GM18498 (cell line): ENCODE measurements around the gene USP37.

Source experiments
- ATAC-seq: cut with Tn5 transposase; IDR thresholded peaks from one replicate; pipeline ENCODE4 v1.9.1; 2021; ENCODE audit warnings: mild to moderate bottlenecking, moderate library complexity; ENCODE audit not compliant: unreplicated experiment

The USP37 gene

DNA sequence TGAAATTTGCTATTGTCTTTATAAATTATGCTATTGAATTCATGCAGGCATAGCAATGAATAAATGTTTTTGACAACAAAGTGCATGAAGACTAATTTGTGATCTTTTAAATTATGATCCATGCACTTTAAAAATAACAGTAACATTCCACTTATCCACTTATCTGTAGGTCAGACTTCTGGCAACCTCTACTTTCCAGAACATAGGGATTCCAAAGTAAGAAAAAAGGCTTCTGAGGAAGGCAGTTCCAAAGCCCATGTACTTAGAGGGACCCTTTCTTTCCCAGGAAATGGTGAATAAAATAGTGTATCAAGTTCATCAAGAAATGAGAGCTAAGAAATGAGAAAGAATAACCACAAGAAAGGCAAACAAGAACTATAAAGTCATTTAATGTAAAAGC, 90.9 kb downstream of the USP37 start:
- ATAC-seq = no peak

- ATAC-seq = no peak
Measured at GRCh38 chr2:218476676-218477075, 91.5 kb downstream of the USP37 start.

DNA sequence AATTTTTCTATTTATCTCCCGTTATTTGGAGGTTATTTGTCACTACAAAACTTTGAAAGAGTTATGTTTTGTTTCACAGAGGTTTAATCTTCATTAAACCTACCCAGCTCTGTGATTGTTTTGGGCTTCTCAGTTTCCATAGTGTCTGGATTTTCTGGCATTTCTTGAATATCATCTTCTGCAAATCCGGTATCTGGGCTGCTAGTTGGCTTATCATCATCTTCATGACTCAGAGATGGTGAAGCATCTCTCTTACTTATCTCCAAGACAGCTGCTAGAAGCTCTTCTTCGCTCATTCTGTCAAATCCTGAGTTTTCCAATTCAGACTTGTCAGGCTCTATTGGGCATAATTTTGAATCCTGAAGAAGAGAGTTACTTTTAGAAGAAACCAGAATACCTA, 93.6 kb downstream of the USP37 start:
- ATAC-seq = no peak

- ATAC-seq = no peak
Measured at GRCh38 chr2:218472988-218473387, 95.2 kb downstream of the USP37 start.

DNA sequence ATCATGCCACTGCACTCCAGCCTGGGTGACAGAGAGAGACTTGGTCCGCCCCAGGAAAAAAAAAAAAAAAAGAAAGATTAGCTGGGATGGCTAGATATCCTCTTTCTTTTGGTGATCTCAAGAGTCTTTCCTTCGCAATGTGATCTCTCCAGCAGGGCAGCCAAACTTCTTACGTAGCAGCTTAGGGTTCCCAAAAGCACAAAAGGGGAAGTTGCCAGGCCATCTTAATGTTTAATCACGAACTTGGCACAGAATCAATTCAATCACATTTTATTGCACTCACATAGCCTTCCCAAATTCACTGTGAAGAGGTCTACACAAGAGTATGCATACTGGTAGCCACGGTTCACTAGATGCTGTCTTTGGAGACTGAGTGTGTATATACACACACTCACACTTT, 96.2 kb downstream of the USP37 start:
- no peak for ATAC-seq

DNA sequence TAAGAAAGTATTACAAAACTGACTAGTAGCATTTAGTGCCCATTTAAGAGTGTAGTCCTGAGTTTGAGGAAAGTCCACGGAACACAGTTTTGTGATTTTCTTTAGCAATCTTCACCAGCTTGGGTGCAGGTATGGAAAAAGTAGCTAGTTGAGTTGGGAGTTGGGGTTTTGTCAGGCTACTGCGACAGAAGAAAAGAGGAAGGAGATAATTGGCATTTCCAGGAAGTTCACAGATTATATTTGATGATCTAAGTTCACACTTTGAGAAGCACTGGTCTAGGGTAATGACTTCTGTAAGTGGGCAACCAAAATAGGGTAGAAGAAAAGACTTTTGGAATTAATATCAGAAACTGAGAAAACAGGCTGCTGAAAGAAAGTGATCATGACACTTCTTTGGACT, 97.1 kb downstream of the USP37 start:
- ATAC-seq = no peak

GRCh38 chr2:218470448-218470847, 97.7 kb downstream of the USP37 start:
- no peak for ATAC-seq

DNA sequence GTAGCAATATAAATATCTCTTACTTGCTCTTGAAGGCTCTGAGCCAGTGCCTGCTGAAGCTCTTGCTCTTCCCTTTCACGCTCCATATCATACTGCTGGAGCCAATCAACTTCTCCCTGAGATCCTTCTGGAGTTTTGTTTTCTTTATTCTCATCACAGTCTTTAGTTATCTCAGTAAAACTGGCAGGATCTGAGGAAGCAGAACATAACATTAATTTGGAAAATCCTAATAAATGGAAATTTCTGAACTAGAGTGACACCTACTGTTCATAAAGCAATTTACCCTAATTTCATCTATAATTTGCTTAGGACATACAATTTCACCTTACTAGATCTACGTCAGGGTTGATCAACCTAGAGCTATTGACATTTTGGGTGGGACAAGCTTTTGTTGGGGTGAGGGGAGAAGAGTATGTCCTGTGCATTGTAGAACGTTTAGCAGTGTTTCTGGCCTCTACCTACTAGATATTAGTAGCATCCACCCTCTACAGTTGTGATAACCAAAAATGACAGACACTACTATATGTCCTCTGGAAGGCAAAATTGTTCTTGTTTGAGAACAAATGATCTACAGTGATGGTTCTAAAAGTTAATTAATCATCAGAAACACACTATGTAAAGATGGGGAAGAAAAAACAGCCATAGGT, 102.0 kb downstream of the USP37 start:
- no peak for ATAC-seq

GRCh38 chr2:218458598-218458997, 109.6 kb downstream of the USP37 start:
- no peak for ATAC-seq

DNA sequence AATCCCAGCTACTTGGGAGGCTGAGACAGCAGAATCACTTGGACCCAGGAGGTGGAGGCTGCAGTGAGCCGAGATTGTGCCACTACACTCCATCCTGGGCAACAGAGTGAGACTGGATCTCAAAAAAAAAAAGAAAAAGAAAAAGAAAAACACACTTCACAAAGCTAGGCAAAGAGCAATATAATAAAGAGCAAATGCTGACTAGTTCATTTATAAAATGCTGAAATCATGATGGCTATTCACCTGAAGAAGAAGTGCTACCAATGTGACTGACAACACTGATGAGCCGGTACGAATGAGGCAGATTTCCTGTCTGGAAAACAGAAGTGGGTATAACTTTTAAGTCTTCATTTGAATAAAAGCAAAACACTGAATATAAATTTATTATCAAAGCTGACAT, 111.3 kb downstream of the USP37 start:
- ATAC-seq = no peak

DNA sequence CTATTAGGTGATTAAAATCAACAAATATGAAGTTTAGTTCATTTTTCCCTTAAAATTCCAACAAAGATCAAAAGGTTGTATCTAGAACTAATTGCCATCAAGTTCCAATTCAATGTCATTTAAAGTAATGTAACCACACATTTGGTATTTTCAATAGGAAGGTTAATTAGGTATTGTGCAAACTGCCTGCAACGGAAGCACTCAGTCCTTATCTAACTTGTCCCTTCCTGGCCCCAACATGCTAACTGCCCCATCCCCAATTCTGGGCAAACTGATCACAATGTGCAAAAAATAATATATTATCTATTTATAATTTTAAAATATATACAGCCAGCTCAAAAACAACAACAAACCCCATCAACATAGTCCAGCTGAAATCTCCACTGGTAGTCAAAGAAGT, 116.1 kb downstream of the USP37 start:
- no peak for ATAC-seq

GRCh38 chr2:218448934-218449333, 119.2 kb downstream of the USP37 start:
- ATAC-seq = no peak

GRCh38 chr2:218447072-218447471, 121.1 kb downstream of the USP37 start:
- no peak for ATAC-seq

GRCh38 chr2:218446547-218446946, 121.6 kb downstream of the USP37 start:
- no peak for ATAC-seq

DNA sequence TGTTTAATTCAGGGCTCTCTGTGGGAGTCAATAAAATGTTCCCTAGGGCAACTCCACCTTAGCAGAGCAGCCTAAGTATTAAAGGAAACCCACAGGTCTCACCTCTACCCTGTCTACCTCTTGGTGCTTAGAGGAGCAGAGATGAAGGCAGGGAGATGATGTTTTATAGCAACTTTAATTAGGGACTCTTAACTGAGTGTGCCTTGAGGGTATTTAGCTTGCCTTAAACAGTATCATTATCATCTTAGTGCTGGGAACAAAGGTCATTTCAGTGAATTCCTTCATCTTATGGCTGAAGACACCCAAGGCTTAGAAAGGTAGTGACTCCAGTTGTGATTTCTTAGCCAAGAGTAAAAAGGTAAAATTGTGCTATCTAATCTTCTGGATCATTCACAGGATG, 122.5 kb downstream of the USP37 start:
- ATAC-seq = no peak

DNA sequence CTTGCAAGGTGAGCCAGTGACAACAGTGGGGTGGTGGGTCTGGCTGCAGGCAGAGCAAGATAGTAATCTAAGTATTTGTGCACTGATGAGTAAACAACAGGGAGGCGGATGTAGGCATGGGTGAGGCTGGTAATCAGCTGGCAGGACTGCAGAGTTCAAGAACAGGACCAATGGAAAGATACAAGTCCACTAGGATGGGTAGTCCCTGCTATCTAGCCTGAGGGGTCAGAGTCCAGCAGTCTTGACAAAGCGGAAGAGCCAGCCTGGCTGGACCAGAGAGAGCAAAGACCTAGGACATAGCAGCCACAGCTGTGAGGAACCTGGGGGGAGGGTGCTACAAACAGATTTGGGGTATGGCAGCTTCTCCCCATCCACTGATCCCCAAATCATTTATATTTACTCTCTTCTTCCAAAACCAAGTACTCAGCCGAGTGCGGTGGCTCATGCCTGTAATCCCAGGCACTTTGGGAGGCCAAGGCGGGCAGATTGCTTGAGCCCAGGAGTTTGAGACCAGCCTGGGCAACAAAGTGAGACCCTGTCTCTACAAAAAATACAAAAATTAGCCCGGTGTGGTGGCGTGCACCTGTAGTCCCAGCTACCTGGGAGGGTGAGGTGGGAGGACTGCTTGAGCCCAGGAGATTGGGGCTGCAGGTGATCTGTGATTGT, 123.3 kb downstream of the USP37 start:
- ATAC-seq = no peak

- no peak for ATAC-seq
Measured at GRCh38 chr2:218438596-218438995, 129.6 kb downstream of the USP37 start.

DNA sequence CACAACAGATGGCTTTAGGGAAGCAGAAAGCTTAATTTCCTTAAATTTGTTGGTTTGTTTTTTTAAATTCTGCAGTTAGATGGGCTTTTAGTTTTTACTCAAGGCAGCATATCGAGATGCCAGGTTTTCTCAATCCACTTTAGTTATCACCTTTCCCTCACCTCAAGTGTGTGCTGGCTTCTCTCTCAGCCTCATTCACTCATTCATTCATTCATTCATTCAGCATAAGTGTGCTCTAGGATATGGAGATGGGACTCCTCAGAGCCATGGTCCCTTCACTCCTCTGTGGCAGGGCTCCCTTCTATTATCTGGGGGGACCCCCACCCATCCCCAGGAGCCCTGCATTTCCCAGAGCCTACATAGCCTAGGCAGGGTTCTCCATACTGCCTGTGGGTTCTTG, 130.2 kb downstream of the USP37 start:
- ATAC-seq = no peak

- ATAC-seq = no peak
Measured at GRCh38 chr2:218436992-218437391, 131.2 kb downstream of the USP37 start.

DNA sequence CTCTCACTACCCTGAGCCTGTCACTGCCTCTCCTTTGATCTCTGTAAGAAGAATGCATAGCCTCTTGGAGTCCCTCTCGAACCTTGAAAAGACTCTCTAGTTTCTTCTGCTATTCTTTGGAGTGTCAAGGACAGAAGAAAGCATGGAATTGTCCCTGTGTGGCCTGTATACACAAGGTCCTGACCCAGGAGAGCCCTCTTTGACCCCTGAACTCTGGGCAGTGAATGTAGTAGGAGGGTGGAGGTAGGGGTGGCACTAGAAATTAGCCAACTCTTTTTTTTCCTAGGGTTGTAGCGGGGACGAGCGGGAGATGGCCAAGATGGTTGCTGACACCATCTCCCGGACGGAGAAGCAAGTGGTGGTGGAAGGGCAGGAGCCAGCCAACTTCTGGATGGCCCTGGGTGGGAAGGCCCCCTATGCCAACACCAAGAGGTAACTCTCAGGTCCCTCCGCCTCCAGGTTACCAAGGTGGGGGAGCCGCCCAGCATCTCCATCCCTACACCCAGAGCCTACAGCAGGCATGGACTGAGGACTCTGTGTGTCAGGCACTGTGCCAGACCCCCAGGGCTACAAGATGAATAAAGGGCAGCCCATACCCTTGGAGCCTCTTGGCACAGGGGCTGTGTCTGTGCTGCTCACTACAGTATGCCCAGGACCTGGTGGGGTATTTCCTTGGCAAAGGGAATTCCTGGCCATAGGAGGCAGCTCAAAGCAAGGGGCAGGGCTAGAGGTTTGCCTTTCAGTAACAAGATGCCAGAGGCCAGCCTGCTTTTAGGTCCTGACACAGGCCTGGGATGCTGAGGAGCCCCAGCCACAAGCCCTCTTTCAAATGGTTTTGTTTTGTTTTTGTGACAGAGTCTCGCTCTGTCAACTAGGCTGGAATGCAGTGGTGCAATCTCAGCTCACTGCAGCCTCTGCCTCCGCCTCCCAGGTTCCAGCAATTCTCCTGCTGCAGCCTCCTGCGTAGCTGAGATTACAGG, 132.9 kb downstream of the USP37 start:
- ATAC-seq = no peak

DNA sequence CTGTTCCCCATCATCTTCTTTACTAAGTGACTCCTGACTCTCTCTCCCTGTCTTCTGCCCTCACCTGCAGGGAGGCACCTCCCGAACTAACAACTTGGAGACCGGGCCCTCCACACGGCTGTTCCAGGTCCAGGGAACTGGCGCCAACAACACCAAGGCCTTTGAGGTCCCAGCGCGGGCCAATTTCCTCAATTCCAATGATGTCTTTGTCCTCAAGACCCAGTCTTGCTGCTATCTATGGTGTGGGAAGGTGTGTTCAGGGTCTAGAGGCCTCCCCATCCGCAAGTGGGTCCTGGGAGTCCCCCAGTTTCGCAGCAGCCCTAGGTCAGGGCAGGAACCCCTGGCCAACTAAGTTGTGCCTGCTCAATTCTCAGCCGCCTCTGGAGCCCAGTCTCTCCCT, 133.7 kb downstream of the USP37 start:
- ATAC-seq = no peak
